ENCODE results near the gene NFATC2.
"Not testable (repeated sequence)": the region's sequence is repeated elsewhere in the genome, so short reads cannot be mapped to it uniquely, and the experiment has no call there.

Gene NFATC2

GRCh38 chr20:51542571-51543421 lies at the start of gene NFATC2:
TSS of gene NFATC2 (minus strand) at chr20:51542719. CDS start at chr20:51542499, 220 bp downstream.
- no peak for DNase-seq

DNA sequence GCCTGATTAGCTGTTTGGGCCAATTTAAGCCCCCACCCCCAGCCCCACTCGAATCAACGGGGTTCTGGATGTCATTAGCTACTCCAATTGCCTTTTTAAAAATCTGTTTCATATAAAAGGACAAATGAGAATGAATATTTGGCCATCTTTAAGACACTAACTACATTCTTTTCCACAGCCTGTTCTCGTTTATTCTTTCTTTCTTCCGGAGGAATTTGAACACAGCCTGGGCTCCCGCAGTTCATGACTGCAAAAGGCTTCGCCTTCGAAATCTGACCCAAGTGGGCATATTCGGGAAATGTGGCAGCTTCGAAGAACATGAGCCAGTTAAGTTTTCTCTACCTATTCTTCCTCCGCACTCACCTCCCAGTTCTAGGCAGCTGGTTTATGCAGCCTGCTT lies 49.4 kb upstream of the NFATC2 start:
- DNase-seq, result no peak

- DNase-seq, result no peak
Measured at GRCh38 chr20:51588762-51589161, 46.2 kb upstream of the NFATC2 start.

- no peak for DNase-seq
Measured at GRCh38 chr20:51587145-51587544, 44.6 kb upstream of the NFATC2 start.

- DNase-seq, result peak; percentile 41
Measured at GRCh38 chr20:51586005-51586440, 43.5 kb upstream of the NFATC2 start.

DNA sequence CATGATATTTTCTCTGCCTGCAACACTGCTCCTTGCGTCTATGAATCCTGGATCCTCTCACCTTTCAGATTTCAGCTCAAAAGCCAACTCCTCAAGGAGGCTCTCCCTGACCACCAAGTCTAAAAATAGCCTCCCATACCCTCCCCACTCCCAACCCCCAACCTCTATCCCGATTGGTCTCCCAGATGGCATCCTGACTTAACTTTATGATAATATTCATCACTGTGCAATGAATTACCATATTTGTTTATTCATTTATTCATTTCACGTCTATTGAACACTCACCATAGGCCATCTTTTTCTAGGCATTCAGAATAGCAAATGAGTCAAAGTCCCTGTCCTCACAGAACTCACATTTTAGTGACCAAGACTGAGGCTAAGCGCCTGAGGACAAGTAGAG lies 42.6 kb upstream of the NFATC2 start:
- DNase-seq, result no peak

DNA sequence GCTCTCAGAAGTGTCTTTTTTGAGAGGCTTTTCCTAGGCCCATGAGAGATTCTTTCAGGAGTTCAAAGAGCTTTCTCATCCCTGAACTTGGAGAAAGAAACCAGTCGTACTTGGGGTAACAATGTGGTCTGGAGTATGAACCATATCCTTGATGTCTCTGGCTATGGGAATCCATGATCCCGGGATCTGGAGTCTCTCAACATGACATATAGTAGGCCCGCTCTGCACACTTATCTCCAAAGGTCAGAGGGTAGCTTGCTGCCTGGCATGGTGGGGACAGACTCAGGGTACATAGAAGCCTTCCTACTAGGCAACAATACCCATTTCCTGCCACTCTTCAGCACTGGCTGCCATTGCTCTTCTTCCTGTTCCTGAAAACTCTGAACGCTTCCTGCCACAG lies 42.2 kb upstream of the NFATC2 start:
- DNase-seq, result no peak

GRCh38 chr20:51584116-51584515 lies 41.6 kb upstream of the NFATC2 start:
- DNase-seq, result no peak

DNA sequence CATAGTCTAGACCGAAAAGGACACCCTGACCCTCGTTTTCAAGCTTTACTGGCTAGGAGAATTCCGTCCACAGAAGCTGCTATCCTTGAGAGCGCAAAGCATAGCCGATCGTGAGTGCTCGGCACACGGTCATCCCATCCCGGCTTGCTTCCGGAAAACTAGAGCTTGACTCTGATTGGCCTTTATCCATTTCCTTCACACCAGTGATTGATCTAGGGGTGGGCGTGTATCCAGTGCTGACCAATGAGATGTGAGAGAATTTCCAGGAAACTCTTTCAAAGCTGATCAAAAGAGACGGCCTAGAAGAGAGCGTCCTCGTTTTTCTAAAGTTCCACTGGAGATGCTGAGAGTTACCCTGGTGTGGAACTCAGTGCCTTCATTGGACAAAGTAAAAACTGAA lies 41.0 kb upstream of the NFATC2 start:
- DNase-seq, result no peak

- no peak for DNase-seq
Measured at GRCh38 chr20:51583073-51583472, 40.6 kb upstream of the NFATC2 start.

DNA sequence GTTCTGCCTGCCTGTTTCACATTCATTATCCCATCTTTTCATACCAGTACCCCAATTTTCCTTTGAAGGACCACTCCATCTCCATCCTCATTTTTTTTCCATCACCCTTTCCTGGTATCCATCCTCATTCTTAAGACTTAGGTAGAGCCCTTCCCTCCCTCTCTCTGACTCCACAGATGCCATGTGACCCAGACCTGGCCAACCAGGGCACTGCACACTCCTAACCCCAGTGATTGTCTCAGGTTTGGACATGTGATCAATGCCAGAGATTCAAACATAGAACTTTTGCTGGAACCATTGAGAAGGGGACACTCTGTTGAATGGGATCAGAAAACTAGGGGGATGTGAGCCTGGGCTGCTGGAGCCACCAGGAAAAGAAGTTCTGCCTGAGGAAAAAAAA lies 39.1 kb upstream of the NFATC2 start:
- DNase-seq, result no peak

GRCh38 chr20:51579137-51579536 lies 36.6 kb upstream of the NFATC2 start:
- DNase-seq, result no peak

DNA sequence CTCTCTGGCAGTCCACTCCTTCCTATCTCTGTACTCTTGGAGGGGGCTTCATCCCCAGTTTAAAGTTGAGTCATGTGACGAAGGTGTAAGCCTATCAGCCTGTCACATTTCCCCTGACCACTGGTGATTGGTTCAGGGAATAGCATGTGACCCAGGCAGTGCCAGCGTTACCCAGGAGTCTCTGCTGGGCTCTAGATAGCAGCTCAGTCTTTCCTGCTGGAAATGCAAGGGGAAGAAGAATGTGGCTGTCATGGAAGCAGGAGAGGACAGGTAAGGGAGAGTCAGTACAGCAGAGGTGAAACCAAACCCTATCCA lies 35.6 kb upstream of the NFATC2 start:
- DNase-seq, result no peak

- no peak for DNase-seq
Measured at GRCh38 chr20:51577432-51578144, 35.1 kb upstream of the NFATC2 start.

- DNase-seq, result no peak
Measured at GRCh38 chr20:51575486-51575885, 33.0 kb upstream of the NFATC2 start.

GRCh38 chr20:51574248-51575033 lies 31.9 kb upstream of the NFATC2 start:
- DNase-seq, result peak; percentile 74

GRCh38 chr20:51573576-51574243 lies 31.2 kb upstream of the NFATC2 start:
- no peak for DNase-seq

DNA sequence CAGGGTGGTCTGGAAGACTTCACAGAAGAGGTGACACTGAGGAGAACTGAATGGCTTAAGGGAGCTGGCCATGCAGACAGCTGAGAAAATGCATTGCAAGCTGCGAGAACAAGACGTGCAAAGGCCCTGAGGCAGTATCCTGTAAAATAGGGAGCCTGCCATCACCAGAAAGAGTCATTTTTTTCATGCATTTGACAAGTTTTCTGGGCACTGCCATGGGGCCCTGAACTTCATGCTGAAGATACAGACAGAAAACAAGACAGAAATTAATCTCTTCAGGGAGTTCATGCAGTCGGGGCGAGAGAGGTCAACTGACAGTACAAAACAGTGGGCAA lies 28.9 kb upstream of the NFATC2 start:
- DNase-seq, result no peak

DNA sequence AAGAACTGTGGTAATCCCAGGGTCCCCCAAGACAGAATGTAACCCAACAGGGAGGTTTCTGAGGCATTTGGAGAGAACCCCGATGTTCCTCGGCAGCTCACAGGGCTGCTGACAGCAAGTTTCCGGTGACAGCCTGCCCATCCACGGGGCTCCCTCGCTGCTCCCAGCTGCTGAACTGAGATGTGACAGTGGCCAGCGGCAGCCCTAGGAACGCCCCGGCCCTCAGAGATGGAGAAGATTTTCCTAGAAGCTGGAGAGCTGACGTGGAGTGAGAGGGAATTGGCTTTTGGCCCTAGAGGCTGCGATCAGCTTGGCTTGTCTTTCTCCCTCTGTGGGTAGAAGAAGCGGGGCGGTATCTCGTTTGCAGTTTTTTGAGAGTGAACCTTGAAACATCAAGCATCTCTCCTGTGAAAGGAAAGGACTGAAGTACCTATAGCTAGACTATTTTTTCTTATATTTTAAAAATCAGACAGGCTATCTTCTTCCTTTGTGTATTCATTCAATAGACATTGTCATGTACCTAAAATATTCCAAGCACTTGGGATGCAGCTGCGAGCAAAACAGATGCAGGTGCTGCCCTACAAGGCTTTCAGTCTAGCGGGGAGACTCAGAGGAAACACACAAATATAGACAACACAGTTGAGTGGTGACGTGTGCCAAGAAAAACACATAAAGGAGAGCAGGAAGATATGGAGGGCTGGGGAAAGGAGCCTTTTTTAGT lies 28.4 kb upstream of the NFATC2 start:
- DNase-seq, result no peak

DNA sequence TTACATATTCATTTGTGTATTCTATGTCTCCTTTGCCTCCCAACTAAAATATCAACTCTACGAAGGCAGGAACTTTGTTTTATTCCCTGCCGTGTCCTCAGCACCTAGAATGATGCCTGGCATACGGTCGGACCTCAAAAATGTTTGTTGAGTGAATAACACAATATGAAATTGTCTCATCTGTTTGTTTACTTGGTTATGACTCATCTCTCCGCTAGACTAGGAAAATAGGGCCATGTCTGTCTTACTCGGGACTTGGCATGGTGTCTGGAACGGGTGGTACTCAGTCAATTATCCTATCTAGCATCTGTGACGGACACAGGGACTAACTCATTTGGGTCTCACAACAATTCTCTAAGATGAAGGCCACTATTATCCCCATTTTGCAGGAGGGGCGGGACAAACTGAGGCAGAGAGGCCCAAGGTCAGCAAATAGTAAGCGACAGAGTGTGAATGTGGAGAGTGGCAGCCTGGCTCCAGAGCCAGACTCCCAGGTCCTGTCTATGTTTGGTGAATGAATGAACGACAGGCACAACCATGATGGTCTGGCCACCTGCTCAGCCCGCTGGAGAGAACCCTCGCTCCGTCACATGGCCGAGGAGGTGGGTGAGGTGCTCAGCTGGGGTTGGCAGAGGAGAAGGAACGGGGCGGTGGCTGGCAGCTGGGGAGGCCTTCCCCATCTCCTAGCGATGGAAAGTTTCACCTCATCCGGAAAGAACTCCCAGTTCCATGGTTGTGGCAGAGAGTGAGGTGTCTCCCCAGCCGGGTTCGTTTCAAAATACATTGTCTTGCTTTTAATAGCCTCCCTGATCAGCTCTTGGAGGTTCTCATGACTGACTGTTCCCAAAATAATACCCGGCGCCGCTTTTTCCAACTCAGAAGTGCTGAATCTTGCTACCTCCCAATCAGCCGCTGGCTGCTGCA lies 27.6 kb upstream of the NFATC2 start:
- DNase-seq, result no peak

DNA sequence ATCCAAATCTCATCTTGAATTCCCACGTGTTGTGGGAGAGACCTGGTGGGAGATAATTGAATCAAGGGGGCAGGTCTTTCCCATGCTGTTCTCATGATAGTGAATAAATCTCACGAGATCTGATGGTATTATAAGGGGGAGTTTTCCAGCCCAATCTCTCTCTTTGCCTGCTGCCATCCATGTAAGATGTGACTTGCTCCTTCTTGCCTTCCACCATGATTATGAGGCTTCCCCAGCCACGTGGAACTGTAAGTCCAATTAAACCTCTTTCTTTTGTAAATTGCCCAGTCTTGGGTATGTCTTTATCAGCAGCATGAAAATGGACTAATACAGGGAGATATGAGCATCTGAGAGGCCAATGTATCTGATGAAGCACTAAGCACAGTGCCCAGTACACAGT lies 26.0 kb upstream of the NFATC2 start:
- not testable (repeated sequence) for DNase-seq

All from stimulated activated CD8-positive, alpha-beta memory T cell treated with anti-CD3 and anti-CD28 coated beads, Interleukin-4, amount 100 ng/mL, for 48 hours (primary cell).